ENCODE measurements around the gene ETS2. TPM values are rescaled to one million over a fixed set of nuclear protein-coding genes. Genes with fewer than 3 reads are reported as not detected.

The ETS2 gene
- polyA plus RNA-seq, 3 donors: 54.2 to 150 (median 59.5) TPM

- no peak overlapping the region for H3K4me2 ChIP-seq (replicated peaks; ENCODE audit: extremely low read depth, low read length, poor library complexity, severe bottlenecking)
- peaks cover 23% of the 10 kb centered on the region for H3K4me1 Mint-ChIP-seq
- no peak overlapping the region for H3K4me3 ChIP-seq (replicated peaks in 1 of 3; ENCODE audit: low read depth in 2 of 3, low read length in 3 of 3)
- peaks cover 14 to 15% of the 10 kb centered on the region in 2 donors for H3K4me1 ChIP-seq (ENCODE audit: control insufficient read depth in 1 of 2, insufficient read depth in 2 of 2, low read length in 2 of 2)
- H3K9me3 ChIP-seq (replicated peaks in 1 of 2; ENCODE audit: control insufficient read depth in 1 of 2, insufficient read depth in 1 of 2, low read length in 2 of 2): no peaks in the 10 kb centered on the region
- intact Hi-C loops (cut with micrococcal nuclease): loop anchor here (5.0 kb wide), 1 partner anchor 69 kb away; no protein-coding TSS in a partner anchor
- no peak overlapping the region for H2AFZ ChIP-seq (ENCODE audit: insufficient read depth, low read depth, low read length, poor library complexity, severe bottlenecking)
- TF ChIP-seq CTCF (IDR thresholded peaks at IDR 0.05): no peak
- H3K36me3 ChIP-seq (replicated peaks in 1 of 2; ENCODE audit: control insufficient read depth in 1 of 2, insufficient read depth in 2 of 2, low read length in 2 of 2): no peaks in the 10 kb centered on the region
- 95% methylated on average over 4 of the region's 12 CpGs for WGBS (ENCODE audit: insufficient coverage)
- no peaks in the 10 kb centered on the region for H4K20me1 ChIP-seq (ENCODE audit: insufficient read depth, low read length)
- no peaks in the 10 kb centered on the region for H3K36me3 Mint-ChIP-seq
- H3K27ac Mint-ChIP-seq: peak overlapping the region in 1 of 7 donors; percentile 62
- peaks cover 0 to 2% (median 1%) of the 10 kb centered on the region in 3 donors for H3K27me3 Mint-ChIP-seq (ENCODE audit: low read depth in 3 of 3)
- peaks cover 0 to 2% (median 0%) of the 10 kb centered on the region in 7 donors for H3K9me3 Mint-ChIP-seq
- H3K9ac ChIP-seq (ENCODE audit: insufficient read depth, low read length, poor library complexity, severe bottlenecking): no peak overlapping the region
- no peak overlapping the region for H3K27ac ChIP-seq (ENCODE audit: low read depth in 1 of 2, low read length in 2 of 2)
- DNase-seq: no peak
- H3K4me3 Mint-ChIP-seq: no peak overlapping the region
- no peaks in the 10 kb centered on the region for H3K27me3 ChIP-seq (ENCODE audit: control insufficient read depth in 2 of 2, insufficient read depth in 2 of 2, low read length in 2 of 2)
- peaks cover 5% of the 10 kb centered on the region for H3K79me2 ChIP-seq (ENCODE audit: insufficient read depth, low read length)
These were observed 4.6 kb upstream of the ETS2 start for GRCh38 chr21:38800924-38801744.

GRCh38 chr21:38802050-38803026 is 3.4 kb upstream of the ETS2 start:
- Histone ChIP-seq H4K20me1 (ENCODE audit: insufficient read depth, low read length) (peaks cover 11% of the 10 kb centered on the region), H3K36me3 (replicated peaks in 1 of 2; ENCODE audit: control insufficient read depth in 1 of 2, insufficient read depth in 2 of 2, low read length in 2 of 2) (no peaks in the 10 kb centered on the region), H3K79me2 (ENCODE audit: insufficient read depth, low read length) (peaks cover 17% of the 10 kb centered on the region), H3K27me3 (ENCODE audit: control insufficient read depth in 2 of 2, insufficient read depth in 2 of 2, low read length in 2 of 2) (no peaks in the 10 kb centered on the region), H3K4me3 (replicated peaks in 1 of 3; ENCODE audit: low read depth in 2 of 3, low read length in 3 of 3) (no peak overlapping the region), H3K9me3 (replicated peaks in 1 of 2; ENCODE audit: control insufficient read depth in 1 of 2, insufficient read depth in 1 of 2, low read length in 2 of 2) (no peaks in the 10 kb centered on the region), H2AFZ (ENCODE audit: insufficient read depth, low read depth, low read length, poor library complexity, severe bottlenecking) (no peak overlapping the region), H3K9ac (ENCODE audit: insufficient read depth, low read length, poor library complexity, severe bottlenecking) (no peak overlapping the region), H3K4me2 (replicated peaks; ENCODE audit: extremely low read depth, low read length, poor library complexity, severe bottlenecking) (no peak overlapping the region), H3K27ac (ENCODE audit: low read depth in 1 of 2, low read length in 2 of 2) (no peak overlapping the region), H3K4me1 (ENCODE audit: control insufficient read depth in 1 of 2, insufficient read depth in 2 of 2, low read length in 2 of 2) (peaks cover 16 to 17% of the 10 kb centered on the region in 2 donors)
- whole genome bisulfite sequencing (ENCODE audit: insufficient coverage): 100% methylated on average over 3 of the region's 16 CpGs
- TF ChIP-seq CTCF (IDR thresholded peaks at IDR 0.05): no peak
- Mint-ChIP-seq H3K4me1 (peaks cover 14% of the 10 kb centered on the region), H3K36me3 (no peaks in the 10 kb centered on the region), H3K9me3 (peaks cover 0 to 2% (median 0%) of the 10 kb centered on the region in 7 donors), H3K27ac (no peak overlapping the region), H3K4me3 (no peak overlapping the region), H3K27me3 (ENCODE audit: low read depth in 3 of 3) (peaks cover 0 to 2% (median 1%) of the 10 kb centered on the region in 3 donors)
- intact Hi-C loops (cut with micrococcal nuclease): loop anchor here (5.0 kb wide), 1 partner anchor 70 kb away; no protein-coding TSS in a partner anchor
- no peak for DNase-seq
